ENCODE data around the gene CEACAM19.
"Not testable (repeated sequence)": the region's sequence is repeated elsewhere in the genome, so short reads cannot be mapped to it uniquely, and the experiment has no call there.

CEACAM19 gene

DNA sequence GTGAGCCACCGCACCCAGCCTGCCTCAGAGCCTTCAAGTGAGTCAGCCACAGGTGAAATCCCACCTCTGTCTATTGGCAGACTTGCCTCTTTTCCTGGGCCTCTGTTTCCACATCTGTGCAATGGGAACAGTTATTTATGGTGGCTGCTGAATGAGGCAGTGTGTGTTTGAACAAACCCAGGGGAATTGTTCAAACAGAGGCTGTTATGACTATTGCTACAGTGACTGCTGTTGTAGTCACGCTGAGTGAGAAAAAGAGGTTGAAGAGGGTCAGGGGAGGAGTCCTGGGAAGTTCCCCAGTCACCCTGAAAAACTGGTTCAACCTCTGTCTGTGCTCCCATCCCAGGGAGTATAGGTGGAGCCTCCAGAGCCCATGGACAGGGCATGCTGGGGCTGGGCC, at the start of gene CEACAM19:
Gene CEACAM19 (plus strand): TSS at position 83 of the 400 bp plus-strand sequence. CDS start 450 bp downstream, outside the sequence.
- no peak for DNase-seq

DNA sequence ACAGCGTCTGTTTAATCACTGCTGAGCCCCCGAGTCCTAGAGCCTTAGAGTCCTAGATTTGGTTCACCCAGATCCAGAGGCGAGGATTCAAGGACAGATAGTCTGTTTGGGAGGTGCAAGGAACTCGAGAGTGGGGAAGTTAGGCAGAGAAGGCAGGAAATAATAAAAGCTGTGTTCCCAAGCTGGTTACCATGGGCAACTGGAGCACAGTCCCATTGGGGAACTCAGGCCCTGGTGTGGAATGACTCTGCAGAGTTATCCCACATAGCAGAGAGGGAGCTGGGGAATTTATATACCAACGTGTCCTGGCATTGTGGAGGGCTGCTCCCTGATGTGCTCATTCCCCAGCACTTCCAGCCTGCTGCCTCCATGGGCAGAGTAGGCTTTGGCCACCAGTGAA, 48.2 kb upstream of the CEACAM19 start:
- no peak for DNase-seq

DNA sequence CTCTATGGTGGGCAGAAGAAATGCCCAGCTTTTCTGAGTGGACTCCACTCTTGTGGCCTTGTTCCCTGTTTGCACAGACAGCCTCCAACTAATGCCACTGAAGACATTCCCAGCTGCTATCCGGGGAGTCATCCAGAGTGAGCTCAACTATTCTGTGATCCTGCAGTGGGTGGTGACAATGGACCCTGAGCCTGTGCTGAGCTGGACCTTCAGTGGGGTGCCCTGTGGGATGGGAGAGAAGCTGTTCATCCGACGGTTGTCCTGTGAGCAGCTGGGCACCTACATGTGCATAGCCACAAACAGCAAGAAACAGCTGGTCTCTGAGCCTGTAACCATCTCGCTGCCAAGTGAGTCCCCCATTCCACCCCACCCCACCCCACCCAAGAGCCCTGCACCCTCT, 47.7 kb upstream of the CEACAM19 start:
- no peak for DNase-seq

DNA sequence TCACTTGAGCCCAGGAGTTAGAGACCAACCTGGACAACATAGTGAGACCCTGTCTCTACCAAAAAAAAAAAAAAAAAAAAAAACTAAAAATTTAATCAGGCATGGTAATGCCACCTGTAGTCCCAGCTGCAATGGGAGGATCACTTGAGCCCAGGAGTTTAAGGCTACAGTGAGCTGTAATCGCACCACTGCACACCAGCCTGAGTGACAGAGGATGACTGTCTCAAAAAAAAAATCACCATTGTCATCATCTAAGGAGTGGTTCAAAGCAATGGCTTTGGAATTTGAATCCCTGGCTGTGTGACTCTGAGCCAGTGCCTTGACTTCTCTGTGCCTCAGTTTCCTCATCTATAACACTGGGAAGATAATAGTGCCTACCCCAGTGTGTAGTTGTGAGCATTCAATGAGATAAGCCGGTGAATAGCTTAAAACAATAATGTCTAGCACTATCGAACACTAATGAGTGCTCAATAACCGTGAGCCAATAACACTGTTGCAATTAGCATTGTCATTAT, 46.4 kb upstream of the CEACAM19 start:
- no peak for DNase-seq

GRCh38 chr19:44625637-44626036, 45.6 kb upstream of the CEACAM19 start:
- not testable (repeated sequence) for DNase-seq

- no peak for DNase-seq
Measured at GRCh38 chr19:44626048-44626624, 45.1 kb upstream of the CEACAM19 start.

DNA sequence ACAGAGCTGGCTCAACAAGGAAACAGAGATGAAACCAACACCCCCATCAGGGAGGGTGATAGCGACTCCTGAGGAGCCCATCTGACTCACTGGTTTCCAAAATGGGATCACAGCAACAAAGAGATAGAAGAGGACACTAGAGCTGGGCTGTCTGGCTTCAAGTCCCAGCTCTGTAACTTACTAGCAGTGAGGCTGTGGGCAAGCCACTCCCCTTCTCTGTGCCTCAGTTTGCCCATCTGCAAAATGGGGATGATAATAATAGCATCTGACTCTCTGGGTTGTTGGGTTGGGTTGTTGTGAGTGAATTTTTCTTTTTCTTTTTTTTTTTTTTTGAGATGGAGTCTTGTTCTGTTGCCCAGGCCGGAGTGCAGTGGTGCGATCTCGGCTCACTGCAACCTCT, 43.7 kb upstream of the CEACAM19 start:
- no peak for DNase-seq

DNA sequence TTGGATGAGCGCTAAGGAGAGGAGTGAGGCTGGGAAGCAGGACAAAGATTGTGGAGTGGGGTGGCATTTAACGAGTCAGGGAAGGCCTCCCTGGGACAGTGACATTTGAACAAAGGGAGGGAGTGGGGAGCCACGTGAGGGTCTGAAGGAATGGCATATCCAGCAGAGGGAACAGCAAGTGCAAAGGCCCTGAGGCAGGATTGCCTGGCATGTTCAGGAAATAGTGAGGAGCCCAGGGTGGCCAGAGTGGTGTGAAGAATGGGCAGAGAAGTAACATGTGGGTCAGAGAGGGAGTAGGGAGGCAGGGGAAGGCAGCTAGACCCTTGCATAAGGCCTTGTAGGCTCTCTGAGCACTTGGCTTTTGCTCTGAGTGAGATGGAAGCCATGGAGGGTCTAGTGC, 42.5 kb upstream of the CEACAM19 start:
- DNase-seq: no peak

GRCh38 chr19:44631611-44632010, 39.7 kb upstream of the CEACAM19 start:
- DNase-seq: not testable (repeated sequence)

DNA sequence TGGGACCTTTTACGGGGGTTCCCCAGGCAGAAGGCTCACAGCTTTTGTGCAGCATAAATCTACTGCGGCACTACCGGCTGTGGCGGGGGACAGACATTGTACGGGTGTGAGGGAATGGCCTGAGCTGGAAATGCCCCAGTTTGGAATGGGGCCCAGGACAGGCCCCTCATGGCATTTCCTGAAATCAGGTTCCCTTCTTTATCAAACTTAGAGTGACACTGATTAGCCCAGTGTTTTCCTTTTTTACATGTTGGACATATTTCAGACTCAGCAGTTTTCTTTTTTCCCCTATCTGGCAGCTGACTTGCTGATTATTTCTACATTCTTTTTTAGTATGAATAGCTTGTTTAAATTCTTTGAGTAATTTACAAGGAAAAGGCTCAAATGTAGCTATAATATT, 37.2 kb upstream of the CEACAM19 start:
- not testable (repeated sequence) for DNase-seq

DNA sequence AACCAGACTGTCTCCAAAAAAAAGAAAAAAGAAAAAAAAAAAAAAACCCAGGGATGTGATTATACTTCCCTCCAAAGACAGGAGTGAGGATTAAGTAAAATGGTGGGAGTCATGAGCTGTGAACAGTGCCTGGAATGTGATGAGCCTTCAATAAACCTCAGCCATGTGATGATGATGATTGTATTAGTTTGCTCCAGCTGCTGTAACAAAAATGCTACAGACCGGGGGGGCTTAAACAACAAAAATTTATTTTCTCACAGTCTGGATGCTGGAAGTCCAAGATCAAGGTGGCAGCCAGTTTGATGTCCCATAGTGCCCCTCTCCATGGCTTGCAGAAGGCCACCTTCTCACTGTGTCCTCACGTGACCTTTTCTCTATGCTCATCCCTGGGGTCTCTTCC, 36.5 kb upstream of the CEACAM19 start:
- no peak for DNase-seq

DNA sequence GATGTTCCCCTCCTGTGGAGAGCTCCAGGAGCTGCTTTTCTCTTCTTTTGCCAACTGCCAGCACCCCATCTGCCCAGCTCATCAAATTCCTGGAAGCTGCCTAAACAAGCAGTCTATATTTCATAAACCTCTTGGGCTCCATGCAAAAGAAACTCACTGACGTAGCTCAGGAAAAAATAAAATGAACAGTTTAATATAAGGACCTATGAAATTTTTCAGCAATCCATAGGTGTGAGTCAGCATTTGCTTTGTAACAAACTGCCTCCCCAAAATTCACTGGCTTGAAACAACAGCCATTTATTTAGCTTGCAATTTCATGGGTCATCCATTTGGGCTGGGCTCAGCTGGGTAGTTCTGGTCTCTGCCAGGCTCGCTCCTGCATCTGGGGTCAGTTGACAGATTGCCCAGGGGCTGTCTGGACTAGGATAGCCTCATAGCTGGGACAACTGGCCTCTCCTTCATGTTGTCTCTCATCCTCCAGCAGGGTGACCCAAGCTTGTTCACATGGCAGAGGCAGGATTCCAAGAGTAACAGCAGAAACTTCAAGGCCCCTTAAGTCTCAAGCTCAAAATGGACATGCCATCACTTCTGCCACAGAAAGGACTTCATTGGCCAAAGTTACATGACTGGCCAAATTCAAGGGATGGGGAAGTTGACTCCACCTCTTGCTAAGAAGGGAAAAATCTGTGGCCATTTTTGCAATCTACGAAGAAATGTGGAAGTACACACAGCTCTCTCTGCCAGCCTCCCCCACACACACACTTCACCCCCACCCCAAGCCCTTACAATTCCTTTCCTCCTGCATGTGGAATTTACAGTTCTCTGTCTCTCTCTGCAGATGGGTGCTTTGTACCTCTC, 35.5 kb upstream of the CEACAM19 start:
- DNase-seq: peak; percentile 14

- DNase-seq: no peak
Measured at GRCh38 chr19:44636439-44637389, 34.6 kb upstream of the CEACAM19 start.

DNA sequence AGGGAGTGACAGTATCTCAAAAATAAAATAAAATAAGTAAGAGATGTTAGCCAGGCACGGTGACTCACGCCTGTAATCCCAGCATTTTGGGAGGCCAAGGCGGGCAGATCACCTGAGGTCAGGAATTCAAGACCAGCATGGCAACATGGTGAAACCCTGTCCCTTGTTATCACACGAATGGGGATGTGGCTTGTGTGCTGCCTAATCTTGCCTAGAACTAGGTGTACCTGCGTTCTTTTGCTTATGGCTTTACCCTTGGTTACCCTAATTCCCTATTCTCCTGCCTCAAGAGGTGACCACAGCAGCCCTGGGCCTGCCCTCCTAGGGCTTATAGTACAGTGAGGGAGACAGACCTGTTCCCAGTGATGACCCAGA, 33.9 kb upstream of the CEACAM19 start:
- no peak for DNase-seq

DNA sequence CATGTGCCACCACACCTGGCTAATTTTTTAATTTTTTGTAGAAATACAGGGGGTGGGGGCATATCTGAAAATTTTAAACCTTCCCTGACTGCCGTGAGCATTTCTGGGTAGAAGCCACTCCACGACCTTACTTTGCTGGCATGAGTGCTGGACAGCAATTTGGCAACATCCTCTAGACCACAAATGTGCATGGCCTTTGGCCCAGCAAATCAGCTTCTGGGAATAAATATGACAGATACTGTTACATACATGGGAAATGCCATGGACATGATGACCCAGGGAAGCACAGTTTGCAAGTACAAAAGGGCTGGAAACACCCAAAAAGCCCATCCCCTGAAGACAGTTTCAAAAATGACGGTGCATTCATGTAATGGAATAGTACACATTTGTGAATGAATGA, 30.8 kb upstream of the CEACAM19 start:
- DNase-seq: no peak

- no peak for DNase-seq
Measured at GRCh38 chr19:44641501-44642265, 29.6 kb upstream of the CEACAM19 start.

GRCh38 chr19:44642377-44642776, 28.9 kb upstream of the CEACAM19 start:
- DNase-seq: no peak

- peak; percentile 56 for DNase-seq
Measured at GRCh38 chr19:44643605-44644401, 27.5 kb upstream of the CEACAM19 start, which contains the start of gene PVR. Gene PVR, plus strand, starts transcription at chr19:44643910. Its CDS starts 187 bp downstream, at chr19:44644097.

GRCh38 chr19:44644402-44645016, 26.8 kb upstream of the CEACAM19 start:
- peak; percentile 6 for DNase-seq

GRCh38 chr19:44645407-44646048, 25.8 kb upstream of the CEACAM19 start:
- DNase-seq: no peak

Measured in NCI-H446 treated with DMSO at 0.1 percent for 48 hours (cell line).